ENCODE results near the gene APC.
"Not testable (repeated sequence)": the region's sequence is repeated elsewhere in the genome, so short reads cannot be mapped to it uniquely, and the experiment has no call there.

Gene APC

GRCh38 chr5:112787896-112788295 lies 50.2 kb downstream of the APC start:
- DNase-seq: no peak

GRCh38 chr5:112793201-112793600 lies 55.5 kb downstream of the APC start:
- no peak for DNase-seq

GRCh38 chr5:112794410-112794809 lies 56.7 kb downstream of the APC start:
- DNase-seq: no peak

GRCh38 chr5:112795342-112795741 lies 57.7 kb downstream of the APC start:
- no peak for DNase-seq

- DNase-seq: no peak
Measured at GRCh38 chr5:112795944-112796678, 58.4 kb downstream of the APC start.

GRCh38 chr5:112799661-112800060 lies 62.0 kb downstream of the APC start:
- DNase-seq: no peak

GRCh38 chr5:112800891-112801290 lies 63.2 kb downstream of the APC start:
- DNase-seq: no peak

- no peak for DNase-seq
Measured at GRCh38 chr5:112811023-112811422, 73.3 kb downstream of the APC start.

- no peak for DNase-seq
Measured at GRCh38 chr5:112812549-112812948, 74.9 kb downstream of the APC start.

GRCh38 chr5:112820246-112820645 lies 82.6 kb downstream of the APC start:
- no peak for DNase-seq

- DNase-seq: no peak
Measured at GRCh38 chr5:112822456-112822855, 84.8 kb downstream of the APC start.

- DNase-seq: no peak
Measured at GRCh38 chr5:112823181-112823580, 85.5 kb downstream of the APC start.

- no peak for DNase-seq
Measured at GRCh38 chr5:112823656-112824055, 86.0 kb downstream of the APC start.

- no peak for DNase-seq
Measured at GRCh38 chr5:112824197-112824596, 86.5 kb downstream of the APC start.

GRCh38 chr5:112830378-112830777 lies 92.7 kb downstream of the APC start:
- DNase-seq: no peak

- DNase-seq: no peak
Measured at GRCh38 chr5:112833971-112834370, 96.3 kb downstream of the APC start.

- DNase-seq: no peak
Measured at GRCh38 chr5:112844489-112844888, 106.8 kb downstream of the APC start.

GRCh38 chr5:112846556-112846955 lies 108.9 kb downstream of the APC start:
- no peak for DNase-seq

GRCh38 chr5:112847306-112847705 lies 109.6 kb downstream of the APC start:
- DNase-seq: no peak

GRCh38 chr5:112848116-112848811 lies 110.6 kb downstream of the APC start:
- peak in 2 of 5 experiments; percentile 3 to 75 for DNase-seq

- DNase-seq: no peak
Measured at GRCh38 chr5:112849912-112850311, 112.2 kb downstream of the APC start.

- no peak for DNase-seq
Measured at GRCh38 chr5:112854651-112855050, 117.0 kb downstream of the APC start.

GRCh38 chr5:112857866-112858265 lies 120.2 kb downstream of the APC start:
- no peak for DNase-seq

GRCh38 chr5:112860571-112860928 lies 122.9 kb downstream of the APC start:
- DNase-seq: not testable (repeated sequence)
